ENCODE measurements around the gene FHL5. TPM values are rescaled to one million over a fixed set of nuclear protein-coding genes. Genes with fewer than 3 reads are reported as not detected.

The FHL5 gene
- total RNA-seq, 2 donors from 2014 or later: 0.35 to 13.8 TPM

DNA sequence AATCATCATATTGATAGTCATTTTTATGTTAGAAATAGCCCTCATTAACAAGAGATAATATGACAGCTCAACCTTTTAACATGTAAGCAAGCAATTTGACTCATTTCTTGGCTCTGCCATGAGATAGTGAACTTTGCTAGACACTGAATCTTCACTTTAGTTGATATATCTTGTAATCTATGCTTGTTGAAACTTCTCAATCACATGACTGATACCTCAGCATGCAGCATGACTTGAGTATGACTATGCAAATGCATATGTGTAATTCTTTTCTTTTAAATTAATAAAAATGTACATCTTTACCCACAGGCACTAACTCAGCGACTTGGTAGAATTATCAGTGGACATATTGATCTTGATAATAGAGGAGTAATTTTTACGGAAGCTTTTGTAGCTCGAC, 34.7 kb upstream of the FHL5 start:
- no peak overlapping the region for H3K4me3 ChIP-seq
- no peaks in the 10 kb centered on the region for H3K27me3 ChIP-seq
- H3K27ac ChIP-seq: no peak overlapping the region
- DNase-seq (ENCODE audit: low spot score): no peak
- peaks cover 0 to 6% of the 10 kb centered on the region in 2 donors for H3K4me1 ChIP-seq
- TF ChIP-seq, protein P1, sequence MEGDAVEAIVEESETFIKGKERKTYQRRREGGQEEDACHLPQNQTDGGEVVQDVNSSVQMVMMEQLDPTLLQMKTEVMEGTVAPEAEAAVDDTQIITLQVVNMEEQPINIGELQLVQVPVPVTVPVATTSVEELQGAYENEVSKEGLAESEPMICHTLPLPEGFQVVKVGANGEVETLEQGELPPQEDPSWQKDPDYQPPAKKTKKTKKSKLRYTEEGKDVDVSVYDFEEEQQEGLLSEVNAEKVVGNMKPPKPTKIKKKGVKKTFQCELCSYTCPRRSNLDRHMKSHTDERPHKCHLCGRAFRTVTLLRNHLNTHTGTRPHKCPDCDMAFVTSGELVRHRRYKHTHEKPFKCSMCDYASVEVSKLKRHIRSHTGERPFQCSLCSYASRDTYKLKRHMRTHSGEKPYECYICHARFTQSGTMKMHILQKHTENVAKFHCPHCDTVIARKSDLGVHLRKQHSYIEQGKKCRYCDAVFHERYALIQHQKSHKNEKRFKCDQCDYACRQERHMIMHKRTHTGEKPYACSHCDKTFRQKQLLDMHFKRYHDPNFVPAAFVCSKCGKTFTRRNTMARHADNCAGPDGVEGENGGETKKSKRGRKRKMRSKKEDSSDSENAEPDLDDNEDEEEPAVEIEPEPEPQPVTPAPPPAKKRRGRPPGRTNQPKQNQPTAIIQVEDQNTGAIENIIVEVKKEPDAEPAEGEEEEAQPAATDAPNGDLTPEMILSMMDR (IDR thresholded peaks at IDR 0.05): no peak
- H3K36me3 ChIP-seq: peaks cover 65% of the 10 kb centered on the region
- no peaks in the 10 kb centered on the region for H3K9me3 ChIP-seq

DNA sequence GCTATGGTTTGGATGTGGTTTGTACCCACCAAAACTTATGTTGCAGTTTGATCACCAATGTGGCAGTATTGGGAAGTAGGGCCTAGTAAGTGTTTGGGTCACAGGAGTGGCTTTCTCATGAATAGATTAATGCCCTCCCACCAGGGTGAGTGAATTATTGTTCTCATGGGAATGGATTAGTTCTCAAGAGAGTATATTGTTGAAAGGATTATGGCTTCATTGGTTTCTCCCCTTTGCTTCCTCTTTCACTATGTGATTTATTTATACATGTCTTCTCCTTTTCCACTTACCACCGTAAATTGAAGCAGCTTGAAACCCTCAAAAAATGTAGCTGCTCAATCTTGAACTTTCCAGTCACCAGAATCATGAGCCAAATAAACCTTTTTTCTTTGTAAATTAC, 30.5 kb upstream of the FHL5 start:
- Histone ChIP-seq H3K9me3 (no peaks in the 10 kb centered on the region), H3K4me3 (no peak overlapping the region), H3K27ac (no peak overlapping the region), H3K4me1 (no peaks in the 10 kb centered on the region), H3K36me3 (peaks cover 45% of the 10 kb centered on the region), H3K27me3 (no peaks in the 10 kb centered on the region)
- TF ChIP-seq, protein P1 (IDR thresholded peaks at IDR 0.05): no peak
- no peak for DNase-seq (ENCODE audit: low spot score)

DNA sequence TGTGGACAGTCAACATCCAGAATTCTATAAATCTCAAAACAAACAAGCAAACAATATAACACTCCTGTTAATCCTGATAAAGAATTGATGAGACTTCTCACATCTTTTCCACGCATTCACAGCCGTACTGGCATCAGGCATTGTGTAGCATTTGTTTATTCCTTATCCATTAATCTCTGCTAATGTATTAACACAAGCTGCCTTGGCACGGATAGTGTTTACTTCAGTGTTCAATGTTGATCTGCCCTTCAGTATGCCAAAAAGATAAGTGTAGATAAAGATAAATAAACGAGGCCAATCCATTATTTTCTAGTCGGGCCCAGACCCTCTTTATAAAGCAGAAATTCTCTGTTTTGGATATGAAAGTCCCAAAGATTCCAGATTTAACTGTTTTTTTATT, 25.2 kb upstream of the FHL5 start:
- DNase-seq (ENCODE audit: low spot score): no peak
- H3K4me3 ChIP-seq: no peak overlapping the region
- TF ChIP-seq, protein P1 (IDR thresholded peaks at IDR 0.05): no peak
- H3K4me1 ChIP-seq: no peaks in the 10 kb centered on the region
- H3K27ac ChIP-seq: no peak overlapping the region
- no peaks in the 10 kb centered on the region for H3K27me3 ChIP-seq
- H3K9me3 ChIP-seq: no peaks in the 10 kb centered on the region
- peaks cover 40% of the 10 kb centered on the region for H3K36me3 ChIP-seq

DNA sequence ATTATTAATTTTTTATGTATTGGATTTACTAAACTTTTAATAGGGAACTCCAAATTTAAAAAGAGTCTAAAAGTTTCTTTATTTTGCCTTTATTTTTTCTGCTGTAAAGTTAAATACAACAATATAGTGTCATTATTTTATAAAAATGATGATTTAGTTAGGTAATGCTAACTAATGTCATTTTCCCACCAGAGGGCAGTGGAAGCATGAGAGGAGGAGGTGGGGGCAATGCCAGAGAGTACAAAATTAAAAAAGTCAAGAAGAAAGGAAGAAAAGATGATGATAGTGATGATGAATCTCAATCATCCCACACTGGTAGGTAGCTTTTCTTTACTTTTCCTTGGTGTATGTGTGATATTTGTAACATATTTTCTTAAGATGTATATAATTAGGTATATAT, 20.2 kb upstream of the FHL5 start:
- no peaks in the 10 kb centered on the region for H3K4me1 ChIP-seq
- no peaks in the 10 kb centered on the region for H3K27me3 ChIP-seq
- peaks cover 55% of the 10 kb centered on the region for H3K36me3 ChIP-seq
- no peaks in the 10 kb centered on the region for H3K9me3 ChIP-seq
- H3K4me3 ChIP-seq: no peak overlapping the region
- no peak overlapping the region for H3K27ac ChIP-seq
- TF ChIP-seq, protein P1 (IDR thresholded peaks at IDR 0.05): peak in 1 of 2 donors; percentile 46
- DNase-seq (ENCODE audit: low spot score): no peak

DNA sequence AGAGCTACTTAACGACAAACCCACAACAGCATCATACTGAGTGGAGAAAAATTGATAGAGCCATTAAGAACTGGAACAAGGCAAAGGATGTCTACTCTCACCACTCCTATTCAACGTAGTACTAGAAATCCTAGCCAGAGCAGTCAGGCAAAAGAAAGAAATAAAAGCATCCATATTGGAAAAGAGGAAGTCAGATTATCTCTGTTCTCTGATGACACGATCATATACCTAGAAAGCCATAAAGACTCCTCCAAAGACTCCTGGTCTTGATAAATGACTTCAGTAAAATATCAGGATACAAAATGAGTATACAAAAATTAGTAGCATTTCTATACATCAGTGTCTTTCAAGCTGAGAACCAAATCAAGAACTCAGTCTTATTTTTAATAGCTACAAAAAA, 17.0 kb upstream of the FHL5 start:
- peaks cover 56% of the 10 kb centered on the region for H3K36me3 ChIP-seq
- DNase-seq (ENCODE audit: low spot score): no peak
- no peaks in the 10 kb centered on the region for H3K27me3 ChIP-seq
- TF ChIP-seq, protein P1 (IDR thresholded peaks at IDR 0.05): no peak
- no peak overlapping the region for H3K4me3 ChIP-seq
- H3K4me1 ChIP-seq: no peaks in the 10 kb centered on the region
- no peaks in the 10 kb centered on the region for H3K9me3 ChIP-seq
- H3K27ac ChIP-seq: no peak overlapping the region

DNA sequence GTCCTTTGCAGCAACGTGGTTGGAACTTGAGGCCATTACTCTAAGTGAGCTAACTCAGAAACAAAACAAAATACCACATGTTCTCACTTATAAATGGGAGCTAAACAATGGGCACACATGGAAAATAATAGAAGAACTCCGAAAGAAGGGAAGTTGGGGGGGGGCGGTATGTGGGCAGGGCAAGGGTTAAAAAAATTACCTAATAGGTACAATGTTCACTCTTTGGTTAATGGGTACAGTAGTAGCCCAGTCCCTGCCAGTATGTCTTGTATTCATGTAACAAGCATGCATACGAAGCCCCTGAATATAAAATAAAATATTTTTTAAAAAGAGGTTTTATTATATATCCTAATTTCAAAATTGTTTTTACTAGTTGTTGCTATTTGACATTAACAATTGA, 15.3 kb upstream of the FHL5 start:
- no peaks in the 10 kb centered on the region for H3K4me1 ChIP-seq
- TF ChIP-seq, protein P1 (IDR thresholded peaks at IDR 0.05): no peak
- DNase-seq (ENCODE audit: low spot score): no peak
- no peak overlapping the region for H3K4me3 ChIP-seq
- H3K27me3 ChIP-seq: no peaks in the 10 kb centered on the region
- H3K27ac ChIP-seq: no peak overlapping the region
- H3K36me3 ChIP-seq: peaks cover 70% of the 10 kb centered on the region
- no peaks in the 10 kb centered on the region for H3K9me3 ChIP-seq

Data from right atrium auricular region (tissue), 2 donors.